ENCODE data around the gene MICAL2.
A peak's percentile ranks its signal among the peaks of the same experiment; 100 is the strongest.

The MICAL2 gene

GRCh38 chr11:12287009-12287373 is 176.6 kb downstream of the MICAL2 start:
- no peak for DNase-seq (ENCODE audit: low read depth)

DNA sequence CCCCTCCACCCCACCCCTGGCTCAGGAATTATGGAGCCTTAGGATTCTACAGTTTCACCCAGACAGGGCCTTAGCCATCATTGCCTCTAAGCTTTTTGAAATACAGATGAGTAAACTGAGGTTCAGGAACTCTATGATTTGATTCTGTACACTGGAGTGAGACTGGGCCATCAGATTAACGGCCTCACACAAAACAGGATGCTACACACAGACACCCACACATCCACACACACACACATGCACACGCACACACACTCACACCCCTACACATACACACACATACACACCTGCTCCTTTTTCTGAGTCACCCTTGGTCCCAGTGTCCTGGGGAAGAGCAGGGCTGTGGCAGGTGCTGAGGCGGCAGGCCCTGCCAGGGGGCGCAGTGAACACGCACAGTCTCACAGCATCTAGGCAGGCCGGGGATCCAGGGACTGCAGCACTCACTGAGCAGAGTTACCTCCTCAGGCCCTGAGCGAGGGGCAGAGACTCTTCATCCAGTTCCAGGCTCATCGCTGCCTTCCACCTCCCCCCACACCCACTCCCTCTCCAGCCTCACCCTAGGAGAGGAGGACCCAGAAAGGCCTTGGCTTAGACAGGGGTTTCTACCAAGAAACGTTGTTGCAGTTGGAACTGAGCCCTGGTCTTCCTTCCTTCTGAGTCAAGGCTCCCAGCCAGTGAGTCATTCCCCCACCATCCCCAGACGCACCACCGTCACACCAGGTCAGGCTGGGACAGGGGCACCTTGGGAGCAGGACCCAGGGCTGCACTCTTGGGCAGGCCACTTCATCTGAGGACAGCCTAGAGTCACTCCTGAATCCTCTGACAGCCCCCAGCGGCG is 177.2 kb downstream of the MICAL2 start:
- no peak for DNase-seq (ENCODE audit: low read depth)

DNA sequence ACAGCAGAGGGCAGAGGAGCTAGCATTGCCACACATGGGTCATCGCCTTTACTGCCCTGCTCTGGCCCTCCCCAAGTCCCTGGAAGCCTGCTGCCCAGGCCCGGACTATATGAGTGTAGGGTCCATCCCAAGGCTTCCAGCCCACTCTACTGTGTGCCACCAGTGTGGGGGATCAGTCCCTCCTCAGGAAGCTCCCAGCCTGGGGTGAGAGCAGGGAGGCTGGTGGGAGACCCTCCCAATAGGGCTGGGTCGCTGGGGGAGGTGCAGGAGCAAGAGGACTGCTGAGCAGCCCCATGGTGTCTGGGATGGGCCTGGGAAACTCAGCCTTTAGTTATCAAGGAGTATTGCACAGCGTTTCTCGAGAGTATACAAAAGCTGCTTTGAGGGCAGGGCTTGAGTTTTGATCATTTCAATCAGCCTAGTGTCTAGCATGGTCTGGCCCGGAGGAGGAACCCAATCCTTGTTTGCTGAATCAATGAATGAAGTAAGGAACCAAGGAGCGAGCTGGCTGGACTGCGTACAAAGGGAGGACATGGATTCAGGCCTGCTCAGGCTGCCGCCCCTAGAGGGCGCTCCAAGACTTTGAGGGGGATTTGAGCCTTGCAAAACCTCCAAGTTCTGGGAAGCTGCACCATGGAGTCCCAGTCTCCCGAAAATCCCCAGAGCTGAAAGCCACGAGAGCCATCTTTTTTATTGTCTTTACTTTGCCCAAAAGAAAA is 178.0 kb downstream of the MICAL2 start:
- peak; percentile 16 for DNase-seq (ENCODE audit: low read depth)

- DNase-seq (ENCODE audit: low read depth) = no peak
Observed at GRCh38 chr11:12288931-12289666, 178.7 kb downstream of the MICAL2 start.

DNA sequence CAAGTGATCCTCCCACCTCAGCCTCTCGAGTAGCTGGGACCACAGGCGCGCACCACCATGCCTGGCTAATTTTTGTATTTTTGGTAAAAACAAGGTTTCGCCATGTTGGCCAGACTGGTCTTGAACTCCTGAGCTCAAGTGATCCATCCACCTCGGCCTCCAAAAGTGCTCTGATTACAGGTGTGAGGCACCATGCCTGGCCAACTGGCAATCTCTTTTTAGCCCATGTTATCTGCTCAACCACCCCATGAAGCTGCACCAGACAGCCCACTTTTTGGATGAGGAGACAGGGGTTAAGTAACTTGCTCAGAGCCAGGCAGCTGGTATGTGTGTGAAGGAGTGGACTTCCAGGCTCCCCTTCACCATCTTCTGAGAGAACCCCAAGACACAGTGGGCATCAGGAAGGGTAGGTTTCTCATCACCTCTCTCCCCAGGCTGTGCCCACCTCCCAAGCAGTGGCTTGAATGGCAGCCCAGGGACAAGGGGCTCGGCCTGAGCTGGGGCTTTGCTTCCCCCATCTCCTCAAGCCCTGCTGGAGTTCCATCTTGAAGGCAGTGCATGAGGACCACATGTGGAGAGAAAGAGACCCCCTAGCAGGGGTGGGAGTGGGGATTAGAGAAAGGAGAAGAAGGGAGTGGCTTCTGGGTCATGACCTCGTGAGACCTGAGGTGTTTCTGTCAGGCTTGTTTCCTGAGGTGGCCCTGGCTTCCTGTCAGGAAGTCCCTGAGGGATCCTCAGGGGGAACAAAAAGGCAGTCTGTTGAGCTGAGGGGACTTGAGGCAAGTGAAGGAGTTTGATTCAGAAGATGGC is 179.5 kb downstream of the MICAL2 start:
- DNase-seq (ENCODE audit: low read depth) = no peak

DNA sequence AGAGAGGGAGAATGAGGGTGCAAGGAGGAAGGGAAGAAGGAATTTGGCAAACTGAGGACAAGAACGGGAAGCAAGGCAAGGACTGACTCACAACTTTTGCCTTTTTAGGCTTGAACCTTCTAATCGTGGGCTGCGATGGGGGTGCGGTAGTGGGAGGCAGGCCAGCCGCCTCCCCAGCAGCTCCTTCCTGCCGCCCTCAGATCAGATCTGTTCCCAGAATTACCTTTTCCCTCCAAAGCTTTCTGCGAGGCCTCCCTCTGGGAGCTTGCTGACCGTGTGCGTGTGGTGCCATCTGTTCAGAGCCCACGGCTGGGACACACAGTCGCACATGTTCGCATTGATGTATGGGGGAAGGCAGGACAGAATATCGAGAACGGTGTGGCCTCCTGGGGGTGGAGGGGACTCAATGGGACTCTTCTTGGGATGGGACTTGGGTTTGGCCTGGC is 180.1 kb downstream of the MICAL2 start:
- no peak for DNase-seq (ENCODE audit: low read depth)

- DNase-seq (ENCODE audit: low read depth) = no peak
Observed at GRCh38 chr11:12291313-12291712, 180.9 kb downstream of the MICAL2 start.

DNA sequence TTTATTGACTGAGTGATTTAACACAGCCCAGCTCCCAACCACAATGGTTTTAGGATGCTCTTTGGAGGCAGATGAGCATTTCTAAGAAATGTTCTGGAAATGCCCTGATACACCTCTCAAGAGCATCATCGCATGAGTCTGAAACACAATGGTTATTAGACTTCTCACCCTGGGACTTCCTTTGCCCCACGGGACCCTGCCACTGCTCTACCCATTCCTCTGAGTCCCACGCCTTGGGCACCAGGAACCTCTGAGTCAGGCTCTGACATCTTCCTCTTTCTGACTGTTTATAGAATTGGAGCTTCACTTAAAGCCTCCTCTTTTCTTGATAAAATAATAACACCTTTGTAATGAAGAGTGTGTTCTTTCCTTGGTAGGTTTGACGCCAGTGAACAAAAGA is 181.4 kb downstream of the MICAL2 start:
- DNase-seq (ENCODE audit: low read depth) = no peak

GRCh38 chr11:12292766-12293165 is 182.4 kb downstream of the MICAL2 start:
- no peak for DNase-seq (ENCODE audit: low read depth)

- DNase-seq (ENCODE audit: low read depth) = no peak
Observed at GRCh38 chr11:12293486-12293885, 183.1 kb downstream of the MICAL2 start.

DNA sequence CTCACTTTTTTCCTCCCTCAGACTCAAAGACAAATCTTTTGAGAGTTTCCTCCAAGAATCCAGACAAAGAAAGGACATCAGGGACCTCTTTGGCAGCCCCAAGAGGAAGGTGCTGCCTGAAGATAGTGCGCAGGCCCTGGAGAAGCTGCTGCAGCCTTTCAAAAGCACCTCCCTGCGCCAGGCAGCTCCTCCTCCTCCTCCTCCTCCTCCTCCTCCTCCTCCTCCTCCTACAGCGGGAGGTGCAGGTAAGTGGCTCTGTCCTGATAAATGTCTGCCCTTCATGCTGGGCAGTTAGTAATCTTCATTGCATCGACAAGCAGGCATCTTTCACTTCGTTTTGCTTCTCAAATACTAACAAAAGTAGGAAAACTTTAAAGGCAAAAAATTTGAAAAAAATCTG is 184.2 kb downstream of the MICAL2 start:
- no peak for DNase-seq (ENCODE audit: low read depth)

DNA sequence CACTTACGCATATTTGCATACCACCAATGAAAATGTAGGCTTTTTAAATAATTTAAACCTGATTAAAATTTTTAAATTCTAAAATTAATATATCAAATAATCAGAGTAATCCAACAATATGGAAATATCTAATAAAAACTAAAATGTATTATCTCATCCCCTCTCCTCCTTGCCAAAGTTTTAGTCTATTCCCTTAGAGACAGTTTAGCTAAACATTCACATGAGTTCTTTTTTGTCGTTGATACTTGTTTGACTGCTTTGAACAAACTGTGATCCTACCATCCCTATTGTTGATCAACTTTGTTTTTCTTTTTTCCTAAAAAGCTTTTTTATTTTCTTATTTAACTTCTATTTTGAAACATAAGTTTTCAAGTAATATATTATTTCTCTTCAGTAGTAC is 185.6 kb downstream of the MICAL2 start:
- no peak for DNase-seq (ENCODE audit: low read depth)

DNA sequence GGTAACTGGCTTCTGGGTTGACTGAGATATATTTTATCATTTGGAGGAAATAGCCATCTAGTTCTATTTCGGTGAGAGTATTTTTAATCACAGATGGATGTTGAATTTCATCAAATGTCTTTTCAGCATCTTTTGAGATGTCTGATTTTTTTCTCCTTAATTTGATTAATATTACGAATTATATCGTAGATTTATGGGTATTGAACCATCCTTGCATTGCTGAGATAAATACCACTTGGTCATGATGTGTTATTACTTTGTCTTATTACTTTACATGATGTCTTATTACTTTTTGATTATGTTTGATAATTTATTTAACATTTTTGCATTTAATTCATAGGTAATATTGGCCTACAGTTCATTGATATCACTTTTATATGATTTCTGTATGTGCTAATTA is 188.2 kb downstream of the MICAL2 start:
- no peak for DNase-seq (ENCODE audit: low read depth)

DNA sequence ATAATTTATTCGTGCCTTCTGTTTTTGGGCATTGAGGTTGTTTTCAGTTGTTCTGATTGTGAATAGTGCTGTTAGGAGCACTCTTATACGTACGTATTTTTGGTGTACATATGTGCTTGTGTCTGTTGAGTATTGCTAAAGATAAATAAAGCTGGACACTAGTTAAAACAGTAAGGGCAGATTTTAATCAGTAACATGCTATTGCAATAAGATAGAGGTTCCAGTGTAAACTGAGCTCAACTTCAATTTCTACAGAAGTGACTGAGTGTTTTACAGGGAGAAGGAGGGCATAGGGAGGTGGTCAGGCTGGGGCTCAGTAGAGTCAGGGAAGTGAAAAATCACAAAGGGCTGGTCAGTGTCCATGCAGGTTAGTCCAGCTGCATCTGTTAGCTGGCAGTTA is 191.0 kb downstream of the MICAL2 start:
- DNase-seq (ENCODE audit: low read depth) = no peak

- DNase-seq (ENCODE audit: low read depth) = no peak
Observed at GRCh38 chr11:12303421-12304149, 193.2 kb downstream of the MICAL2 start.

DNA sequence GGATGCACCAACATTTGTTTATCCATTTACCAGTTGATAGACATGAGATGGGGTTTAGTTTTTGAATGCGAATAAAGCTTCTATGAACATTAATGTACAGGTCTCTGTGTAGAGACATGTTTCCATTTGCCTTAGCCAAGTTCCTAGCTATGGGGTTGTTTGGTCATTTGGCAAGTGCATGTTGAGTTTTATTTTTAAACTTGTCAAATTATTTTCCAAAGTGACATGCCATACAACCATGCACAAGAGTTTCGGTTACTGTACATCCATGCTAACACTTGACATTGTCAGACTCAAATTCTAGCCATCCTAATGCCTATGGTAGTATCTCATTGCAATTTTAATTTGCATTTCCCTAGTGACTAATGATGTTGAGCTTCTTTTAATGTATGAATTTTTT is 196.4 kb downstream of the MICAL2 start:
- no peak for DNase-seq (ENCODE audit: low read depth)

GRCh38 chr11:12312132-12312531 is 201.7 kb downstream of the MICAL2 start:
- DNase-seq (ENCODE audit: low read depth) = no peak

Measured in activated T-helper 1 cell treated with Interleukin-2 at 50 U/mL for 16 hours (primary cell).